ENCODE data around the gene AKR1C3. TPM values are rescaled to one million over a fixed set of nuclear protein-coding genes. Genes with fewer than 3 reads are reported as not detected.
"Not testable (repeated sequence)": the region's sequence is repeated elsewhere in the genome, so short reads cannot be mapped to it uniquely, and the experiment has no call there.

Gene AKR1C3
- total and polyA plus RNA-seq, 2 experiments from 2014 or later, result 53.5 to 54.6 TPM

DNA sequence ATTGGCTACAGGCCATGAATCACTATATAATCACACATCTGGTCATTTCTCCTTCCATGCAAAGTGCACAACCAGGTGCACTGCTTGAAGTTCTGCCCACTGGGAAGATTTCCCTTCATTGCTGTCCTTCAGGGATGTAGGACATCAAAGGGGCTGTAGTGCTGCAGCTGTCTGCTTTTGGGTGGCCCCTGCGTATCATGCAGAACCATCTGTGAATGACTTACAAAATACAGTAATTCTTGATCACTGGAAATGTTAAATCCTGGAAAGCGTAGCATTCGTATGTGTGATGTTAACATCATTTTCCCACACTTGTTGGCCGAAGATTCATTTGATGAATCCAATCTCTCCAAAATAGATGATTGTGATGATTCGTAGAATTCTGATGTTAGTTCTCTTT, 22.4 kb downstream of the AKR1C3 start:
- Histone ChIP-seq H4K20me1 (ENCODE audit: insufficient read depth, poor library complexity, severe bottlenecking) (no peaks in the 10 kb centered on the region), H3K36me3 (replicated peaks; ENCODE audit: insufficient read depth, low read depth) (no peaks in the 10 kb centered on the region), H3K9me2 (replicated peaks; ENCODE audit: insufficient read depth) (no peaks in the 10 kb centered on the region)

DNA sequence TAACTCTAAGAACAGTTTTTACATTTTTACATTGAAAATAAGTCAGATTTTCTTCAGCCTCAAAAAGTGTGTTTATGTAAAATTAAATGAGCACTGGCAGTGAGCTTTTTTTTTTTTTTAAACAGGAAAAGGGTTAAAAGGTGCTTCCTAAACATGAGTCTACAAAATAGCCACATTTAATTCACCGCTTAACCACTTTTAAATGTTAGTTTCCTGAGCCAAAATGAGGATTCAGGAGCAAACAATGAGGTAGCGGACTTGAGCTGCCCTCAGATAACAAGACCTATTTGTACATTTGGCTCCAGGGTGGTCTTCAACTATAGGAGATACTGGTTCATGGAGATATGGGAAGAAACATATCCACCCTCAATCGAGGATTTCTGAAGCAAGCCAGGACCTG, 22.8 kb downstream of the AKR1C3 start:
- no peak overlapping the region for H2AFZ ChIP-seq
- H3K79me2 ChIP-seq, result no peaks in the 10 kb centered on the region
- WGBS (ENCODE audit: low lambda C conversion rate, missing lambda C conversion rate), result 84% methylated on average over 3 of the region's 3 CpGs
- no peaks in the 10 kb centered on the region for H3K27me3 ChIP-seq
- no peak overlapping the region for H3K4me3 ChIP-seq
- no peaks in the 10 kb centered on the region for H3K9me3 ChIP-seq (ENCODE audit: low read depth)
- H3K27ac ChIP-seq, result no peak overlapping the region
- no peaks in the 10 kb centered on the region for H3K36me3 ChIP-seq (replicated peaks; ENCODE audit: insufficient read depth, low read depth)
- DNase-seq (ENCODE audit: low spot score), result no peak
- peaks cover 4% of the 10 kb centered on the region for H3K4me1 ChIP-seq (ENCODE audit: insufficient read depth)
- H4K20me1 ChIP-seq (ENCODE audit: insufficient read depth, poor library complexity, severe bottlenecking), result no peaks in the 10 kb centered on the region
- no peak for TF ChIP-seq EZH2 (IDR thresholded peaks at IDR 0.05; ENCODE audit: borderline replicate concordance)
- TF ChIP-seq EZH2phosphoT487 (IDR thresholded peaks at IDR 0.05; ENCODE audit: low read depth, severe bottlenecking, unreplicated experiment), result no peak
- TF ChIP-seq, protein P1, sequence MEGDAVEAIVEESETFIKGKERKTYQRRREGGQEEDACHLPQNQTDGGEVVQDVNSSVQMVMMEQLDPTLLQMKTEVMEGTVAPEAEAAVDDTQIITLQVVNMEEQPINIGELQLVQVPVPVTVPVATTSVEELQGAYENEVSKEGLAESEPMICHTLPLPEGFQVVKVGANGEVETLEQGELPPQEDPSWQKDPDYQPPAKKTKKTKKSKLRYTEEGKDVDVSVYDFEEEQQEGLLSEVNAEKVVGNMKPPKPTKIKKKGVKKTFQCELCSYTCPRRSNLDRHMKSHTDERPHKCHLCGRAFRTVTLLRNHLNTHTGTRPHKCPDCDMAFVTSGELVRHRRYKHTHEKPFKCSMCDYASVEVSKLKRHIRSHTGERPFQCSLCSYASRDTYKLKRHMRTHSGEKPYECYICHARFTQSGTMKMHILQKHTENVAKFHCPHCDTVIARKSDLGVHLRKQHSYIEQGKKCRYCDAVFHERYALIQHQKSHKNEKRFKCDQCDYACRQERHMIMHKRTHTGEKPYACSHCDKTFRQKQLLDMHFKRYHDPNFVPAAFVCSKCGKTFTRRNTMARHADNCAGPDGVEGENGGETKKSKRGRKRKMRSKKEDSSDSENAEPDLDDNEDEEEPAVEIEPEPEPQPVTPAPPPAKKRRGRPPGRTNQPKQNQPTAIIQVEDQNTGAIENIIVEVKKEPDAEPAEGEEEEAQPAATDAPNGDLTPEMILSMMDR (IDR thresholded peaks at IDR 0.05; ENCODE audit: poor library complexity), result no peak
- H3K9me2 ChIP-seq (replicated peaks; ENCODE audit: insufficient read depth), result no peaks in the 10 kb centered on the region
- H3K4me2 ChIP-seq, result no peak overlapping the region

More for the DNA sequence above, 22.4 kb downstream of the AKR1C3 start:
- no peak for DNase-seq (ENCODE audit: low spot score)
- no peak overlapping the region for H3K27ac ChIP-seq
- TF ChIP-seq EZH2phosphoT487 (IDR thresholded peaks at IDR 0.05; ENCODE audit: low read depth, severe bottlenecking, unreplicated experiment) (no peak), EZH2 (IDR thresholded peaks at IDR 0.05; ENCODE audit: borderline replicate concordance) (no peak)
- TF ChIP-seq, protein P1 (IDR thresholded peaks at IDR 0.05; ENCODE audit: poor library complexity), result no peak
- WGBS (ENCODE audit: low lambda C conversion rate, missing lambda C conversion rate), result 95% methylated on average over 5 of the region's 5 CpGs
- no peak overlapping the region for H3K4me3 ChIP-seq
- H3K9me3 ChIP-seq (ENCODE audit: low read depth), result no peaks in the 10 kb centered on the region
- no peak overlapping the region for H3K4me2 ChIP-seq
- H2AFZ ChIP-seq, result no peak overlapping the region
- H3K79me2 ChIP-seq, result no peaks in the 10 kb centered on the region
- H3K27me3 ChIP-seq, result no peaks in the 10 kb centered on the region
- peaks cover 4% of the 10 kb centered on the region for H3K4me1 ChIP-seq (ENCODE audit: insufficient read depth)

DNA sequence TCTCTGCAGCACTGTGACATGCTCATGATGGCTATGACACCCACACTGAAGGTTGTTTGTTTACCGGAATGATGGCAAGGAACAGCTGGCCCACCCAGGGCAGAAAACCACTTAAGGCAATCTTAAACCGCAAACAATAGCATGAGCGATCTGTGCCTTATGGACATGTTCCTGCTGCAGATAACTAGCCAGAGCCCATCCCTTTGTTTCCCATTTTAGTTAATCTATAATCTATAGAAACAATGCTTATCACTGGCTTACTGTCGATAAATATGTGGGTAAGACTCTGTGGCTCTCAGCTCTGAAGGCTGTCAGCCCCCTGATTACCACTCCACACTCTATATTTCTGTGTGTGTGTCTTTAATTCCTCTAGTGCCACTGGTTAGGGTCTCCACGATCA, 25.8 kb downstream of the AKR1C3 start:
- WGBS (ENCODE audit: low lambda C conversion rate, missing lambda C conversion rate), result 83% methylated on average over 5 of the region's 5 CpGs

DNA sequence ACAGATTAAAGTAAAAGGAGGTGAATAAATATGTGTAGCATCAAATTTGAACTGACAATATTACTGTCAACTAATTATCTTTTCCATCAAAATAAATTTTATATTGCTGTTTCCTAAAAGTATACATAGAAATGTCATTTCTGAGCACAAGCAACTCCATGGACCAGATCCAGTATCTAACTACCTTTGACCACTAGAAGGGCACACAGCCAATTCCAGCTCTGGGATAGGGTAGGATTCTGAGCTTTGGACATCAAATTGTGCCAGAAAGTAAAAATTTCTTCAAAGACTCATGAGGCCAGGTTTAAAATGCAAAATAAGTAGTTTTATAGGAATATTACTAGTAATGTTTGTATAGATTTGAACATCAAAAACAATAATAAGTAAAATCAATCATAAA, 29.7 kb downstream of the AKR1C3 start:
- no peaks in the 10 kb centered on the region for H3K36me3 ChIP-seq (replicated peaks; ENCODE audit: insufficient read depth, low read depth)

More for the DNA sequence above, 25.8 kb downstream of the AKR1C3 start:
- not testable (repeated sequence) for H3K4me2 ChIP-seq; DNase-seq (ENCODE audit: low spot score); H3K27ac ChIP-seq; H3K9me2 ChIP-seq (replicated peaks; ENCODE audit: insufficient read depth); H3K79me2 ChIP-seq; H3K27me3 ChIP-seq; H3K4me1 ChIP-seq (ENCODE audit: insufficient read depth); H2AFZ ChIP-seq; H3K9me3 ChIP-seq (ENCODE audit: low read depth); H4K20me1 ChIP-seq (ENCODE audit: insufficient read depth, poor library complexity, severe bottlenecking); H3K36me3 ChIP-seq (replicated peaks; ENCODE audit: insufficient read depth, low read depth); H3K4me3 ChIP-seq

More for the DNA sequence above, 29.7 kb downstream of the AKR1C3 start:
- Histone ChIP-seq H4K20me1 (ENCODE audit: insufficient read depth, poor library complexity, severe bottlenecking) (no peaks in the 10 kb centered on the region), H3K4me3 (no peak overlapping the region), H3K79me2 (no peaks in the 10 kb centered on the region), H3K4me2 (no peak overlapping the region), H3K9me2 (replicated peaks; ENCODE audit: insufficient read depth) (no peaks in the 10 kb centered on the region), H3K4me1 (ENCODE audit: insufficient read depth) (no peaks in the 10 kb centered on the region), H3K27ac (no peak overlapping the region), H3K9me3 (ENCODE audit: low read depth) (no peaks in the 10 kb centered on the region), H3K27me3 (no peaks in the 10 kb centered on the region), H2AFZ (no peak overlapping the region)
- TF ChIP-seq EZH2phosphoT487 (IDR thresholded peaks at IDR 0.05; ENCODE audit: low read depth, severe bottlenecking, unreplicated experiment) (no peak), EZH2 (IDR thresholded peaks at IDR 0.05; ENCODE audit: borderline replicate concordance) (no peak)
- no peak for DNase-seq (ENCODE audit: low spot score)

Data from hepatocyte (in vitro differentiated cells).